LoVo (cell line): ENCODE measurements around the gene CTIF.

Source experiments
- DNase-seq: peaks from one replicate; pipeline ENCODE4 v3.0.0-alpha.2; 2016; ENCODE audit warnings: low spot score

Gene CTIF

GRCh38 chr18:48732767-48733424, 194.1 kb downstream of the CTIF start:
- DNase-seq = no peak

- DNase-seq = no peak
Observed at GRCh38 chr18:48733643-48734253, 194.9 kb downstream of the CTIF start.

GRCh38 chr18:48734460-48734859, 195.6 kb downstream of the CTIF start:
- DNase-seq = no peak

- no peak for DNase-seq
Observed at GRCh38 chr18:48735080-48735676, 196.3 kb downstream of the CTIF start.

- DNase-seq = no peak
Observed at GRCh38 chr18:48735681-48736255, 196.9 kb downstream of the CTIF start.

GRCh38 chr18:48736321-48737260, 197.8 kb downstream of the CTIF start:
- DNase-seq = no peak

GRCh38 chr18:48739266-48740067, 200.6 kb downstream of the CTIF start:
- no peak for DNase-seq

GRCh38 chr18:48740068-48740440, 201.2 kb downstream of the CTIF start:
- DNase-seq = no peak

GRCh38 chr18:48740851-48741485, 202.1 kb downstream of the CTIF start:
- DNase-seq = no peak

GRCh38 chr18:48741866-48742265, 203.0 kb downstream of the CTIF start:
- no peak for DNase-seq

GRCh38 chr18:48742304-48742703, 203.5 kb downstream of the CTIF start:
- DNase-seq = no peak

- no peak for DNase-seq
Observed at GRCh38 chr18:48742706-48743475, 204.1 kb downstream of the CTIF start.

- no peak for DNase-seq
Observed at GRCh38 chr18:48743886-48744285, 205.1 kb downstream of the CTIF start.

- no peak for DNase-seq
Observed at GRCh38 chr18:48745293-48745692, 206.5 kb downstream of the CTIF start.

GRCh38 chr18:48749768-48750167, 210.9 kb downstream of the CTIF start:
- DNase-seq = no peak

- DNase-seq = no peak
Observed at GRCh38 chr18:48750485-48751175, 211.8 kb downstream of the CTIF start.

- no peak for DNase-seq
Observed at GRCh38 chr18:48751727-48752468, 213.1 kb downstream of the CTIF start.

- no peak for DNase-seq
Observed at GRCh38 chr18:48752478-48752877, 213.6 kb downstream of the CTIF start.

GRCh38 chr18:48752928-48753327, 214.1 kb downstream of the CTIF start:
- DNase-seq = no peak
